ENCODE data around the gene KSR2.

KSR2 gene

GRCh38 chr12:117518594-117519270 lies 450.1 kb downstream of the KSR2 start:
- no peak for DNase-seq

GRCh38 chr12:117517219-117517739 lies 451.5 kb downstream of the KSR2 start:
- no peak for DNase-seq

GRCh38 chr12:117516034-117516433 lies 452.8 kb downstream of the KSR2 start:
- no peak for DNase-seq

- DNase-seq = no peak
These were observed 454.8 kb downstream of the KSR2 start for GRCh38 chr12:117514016-117514415.

GRCh38 chr12:117513353-117513752 lies 455.4 kb downstream of the KSR2 start:
- no peak for DNase-seq

GRCh38 chr12:117508468-117508867 lies 460.3 kb downstream of the KSR2 start:
- DNase-seq = no peak

- DNase-seq = no peak
These were observed 461.2 kb downstream of the KSR2 start for GRCh38 chr12:117507548-117507947.

- no peak for DNase-seq
These were observed 462.5 kb downstream of the KSR2 start for GRCh38 chr12:117506333-117506732.

GRCh38 chr12:117502633-117503032 lies 466.2 kb downstream of the KSR2 start:
- no peak for DNase-seq

GRCh38 chr12:117502233-117502632 lies 466.6 kb downstream of the KSR2 start:
- DNase-seq = no peak

GRCh38 chr12:117501076-117501869 lies 467.5 kb downstream of the KSR2 start:
- no peak for DNase-seq

GRCh38 chr12:117499759-117500485 lies 468.9 kb downstream of the KSR2 start:
- no peak for DNase-seq

- no peak for DNase-seq
These were observed 469.9 kb downstream of the KSR2 start for GRCh38 chr12:117498880-117499279.

GRCh38 chr12:117498256-117498655 lies 470.5 kb downstream of the KSR2 start:
- no peak for DNase-seq

- DNase-seq = no peak
These were observed 471.4 kb downstream of the KSR2 start for GRCh38 chr12:117497407-117497806.

- no peak for DNase-seq
These were observed 473.7 kb downstream of the KSR2 start for GRCh38 chr12:117494833-117495655.

GRCh38 chr12:117491711-117492110 lies 477.1 kb downstream of the KSR2 start:
- DNase-seq = no peak

GRCh38 chr12:117490130-117490529 lies 478.7 kb downstream of the KSR2 start:
- DNase-seq = no peak

GRCh38 chr12:117489671-117490070 lies 479.1 kb downstream of the KSR2 start:
- DNase-seq = no peak

- no peak for DNase-seq
These were observed 481.7 kb downstream of the KSR2 start for GRCh38 chr12:117486840-117487659.

GRCh38 chr12:117485984-117486839 lies 482.6 kb downstream of the KSR2 start:
- no peak for DNase-seq
